ENCODE results near the gene KRT73. TPM values are rescaled to one million over a fixed set of nuclear protein-coding genes. Genes with fewer than 3 reads are reported as not detected.

KRT73 gene
- total RNA-seq, 2 experiments from 2014 or later = 67.2 to 69.7 TPM

GRCh38 chr12:52613384-52614030 lies 4.9 kb downstream of the KRT73 start:
- no peaks in the 10 kb centered on the region for H3K9me3 ChIP-seq (ENCODE audit: control insufficient read depth in 1 of 2, insufficient read depth in 1 of 2, low read length in 2 of 2)
- no peak overlapping the region for H3K4me3 ChIP-seq (ENCODE audit: low read length)
- peak overlapping the region; percentile 48 to 60 for H3K27ac ChIP-seq (ENCODE audit: low read depth in 1 of 2, low read length in 2 of 2)
- ChIA-PET CTCF (no interaction called here), POLR2A (interaction anchor here (0.7 to 6.0 kb wide), 5 partner anchors 20 to 38 kb away, joined by 3 to 114 read pairs (median 4); partner anchors contain the start of gene KRT2)
- no peaks in the 10 kb centered on the region for H3K27me3 ChIP-seq (ENCODE audit: control insufficient read depth in 1 of 2, insufficient read depth in 2 of 2, low read length in 2 of 2)
- intact Hi-C loops (cut with DNase I, micrococcal nuclease) = loop anchor here (2.0 to 5.0 kb wide), 3 partner anchors 19 to 129 kb away; no protein-coding TSS in a partner anchor
- no peaks in the 10 kb centered on the region for H3K27me3 Mint-ChIP-seq
- no peak for TF ChIP-seq CTCF (IDR thresholded peaks at IDR 0.05)
- no peaks in the 10 kb centered on the region for H3K9me3 Mint-ChIP-seq
- H3K27ac Mint-ChIP-seq = peak overlapping the region; percentile 89
- H3K36me3 Mint-ChIP-seq (ENCODE audit: low read depth) = peaks cover 51% of the 10 kb centered on the region
- DNase-seq (peak in 1 of 14 experiments; percentile 37), ATAC-seq (ENCODE audit: poor library complexity) (no peak)
- H3K36me3 ChIP-seq (ENCODE audit: insufficient read depth, low read length) = peaks cover 3% of the 10 kb centered on the region
- peak overlapping the region; percentile 52 for H3K4me3 Mint-ChIP-seq
- peaks cover 99% of the 10 kb centered on the region for H3K4me1 Mint-ChIP-seq (ENCODE audit: low read depth)
- H3K4me1 ChIP-seq (ENCODE audit: insufficient read depth, low read length) = peaks cover 95% of the 10 kb centered on the region

GRCh38 chr12:52612431-52613383 lies 5.7 kb downstream of the KRT73 start:
- peak; percentile 23 for ATAC-seq (ENCODE audit: poor library complexity)
- no peaks in the 10 kb centered on the region for H3K9me3 ChIP-seq (ENCODE audit: control insufficient read depth in 1 of 2, insufficient read depth in 1 of 2, low read length in 2 of 2)
- intact Hi-C loops (cut with DNase I, micrococcal nuclease) = loop anchor here (1.0 to 5.0 kb wide), 3 partner anchors 9 to 130 kb away; no protein-coding TSS in a partner anchor
- peaks cover 3% of the 10 kb centered on the region for H3K36me3 ChIP-seq (ENCODE audit: insufficient read depth, low read length)
- no peaks in the 10 kb centered on the region for H3K27me3 ChIP-seq (ENCODE audit: control insufficient read depth in 1 of 2, insufficient read depth in 2 of 2, low read length in 2 of 2)
- H3K27ac ChIP-seq (ENCODE audit: low read depth in 1 of 2, low read length in 2 of 2) = peak overlapping the region; percentile 16 to 60
- peaks cover 99% of the 10 kb centered on the region for H3K4me1 Mint-ChIP-seq (ENCODE audit: low read depth)
- H3K4me3 ChIP-seq (ENCODE audit: low read length) = no peak overlapping the region
- POLR2A ChIA-PET = interaction anchor here (0.6 to 6.0 kb wide), 9 partner anchors 9 to 78 kb away, joined by 3 to 114 read pairs (median 4); partner anchors contain the start of gene KRT2
- H3K27ac Mint-ChIP-seq = peak overlapping the region; percentile 89
- peak in 1 of 14 experiments; percentile 37 for DNase-seq
- H3K27me3 Mint-ChIP-seq = no peaks in the 10 kb centered on the region
- H3K4me3 Mint-ChIP-seq = peak overlapping the region; percentile 86
- CTCF ChIA-PET = interaction anchor here (1.0 to 2.2 kb wide), 3 partner anchors 27 to 267 kb away, joined by 3 to 5 read pairs (median 4); no protein-coding TSS in a partner anchor
- peaks cover 54% of the 10 kb centered on the region for H3K36me3 Mint-ChIP-seq (ENCODE audit: low read depth)
- H3K4me1 ChIP-seq (ENCODE audit: insufficient read depth, low read length) = peaks cover 95% of the 10 kb centered on the region
- no peak for TF ChIP-seq CTCF (IDR thresholded peaks at IDR 0.05)
- no peaks in the 10 kb centered on the region for H3K9me3 Mint-ChIP-seq

GRCh38 chr12:52611080-52611468 lies 7.3 kb downstream of the KRT73 start:
- Histone ChIP-seq H3K4me3 (ENCODE audit: low read length) (peak overlapping the region; percentile 48), H3K9me3 (ENCODE audit: control insufficient read depth in 1 of 2, insufficient read depth in 1 of 2, low read length in 2 of 2) (no peaks in the 10 kb centered on the region), H3K36me3 (ENCODE audit: insufficient read depth, low read length) (peaks cover 3% of the 10 kb centered on the region), H3K27me3 (ENCODE audit: control insufficient read depth in 1 of 2, insufficient read depth in 2 of 2, low read length in 2 of 2) (no peaks in the 10 kb centered on the region), H3K4me1 (ENCODE audit: insufficient read depth, low read length) (peaks cover 91% of the 10 kb centered on the region), H3K27ac (ENCODE audit: low read depth in 1 of 2, low read length in 2 of 2) (peak overlapping the region; percentile 22 to 69)
- peak overlapping the region; percentile 86 for H3K4me3 Mint-ChIP-seq
- no peaks in the 10 kb centered on the region for H3K9me3 Mint-ChIP-seq
- peaks cover 55% of the 10 kb centered on the region for H3K36me3 Mint-ChIP-seq (ENCODE audit: low read depth)
- TF ChIP-seq CTCF (IDR thresholded peaks at IDR 0.05) = no peak
- DNase-seq (no peak), ATAC-seq (ENCODE audit: poor library complexity) (no peak)
- H3K4me1 Mint-ChIP-seq (ENCODE audit: low read depth) = peaks cover 97% of the 10 kb centered on the region
- intact Hi-C loops (cut with DNase I, micrococcal nuclease) = loop anchor here (2.0 to 5.0 kb wide), 3 partner anchors 34 to 131 kb away; no protein-coding TSS in a partner anchor
- H3K27ac Mint-ChIP-seq = peak overlapping the region; percentile 89
- POLR2A ChIA-PET = interaction anchor here (0.9 to 6.0 kb wide), 13 partner anchors 8 to 268 kb away, joined by 3 to 114 read pairs (median 6); partner anchors contain the start of gene KRT73
- CTCF ChIA-PET = interaction anchor here (2.2 kb wide), 1 partner anchor 260 kb away, joined by 5 read pairs; no protein-coding TSS in a partner anchor
- H3K27me3 Mint-ChIP-seq = no peaks in the 10 kb centered on the region

Measured in CD4-positive, alpha-beta T cell (primary cell).